WTC11 (cell line): ENCODE results near the gene FGF23.

ENCODE experiments used
- CTCF ChIP-seq: fragments of 200-600 bp; IDR thresholded peaks from 2 replicates; pipeline ENCODE4 v1.8.0; 2022; ENCODE audit warnings: antibody characterized with exemption
- ELF4 ChIP-seq: sonication (generic); formaldehyde crosslinking; IDR thresholded peaks from 2 replicates; pipeline ENCODE4 v1.8.1; 2022; ENCODE audit warnings: low read depth, mild to moderate bottlenecking, moderate library complexity, missing genetic modification reagents
- KAT7 ChIP-seq: sonication (generic); formaldehyde crosslinking; IDR thresholded peaks from 2 replicates; pipeline ENCODE4 v1.8.1; 2023; ENCODE audit warnings: missing genetic modification reagents, mild to moderate bottlenecking, borderline replicate concordance
- RORB ChIP-seq: fragments of 250-450 bp; sonication (Bioruptor Pico); IDR thresholded peaks from 2 replicates; pipeline ENCODE4 v1.9.0; 2021; ENCODE audit warnings: mild to moderate bottlenecking
- SP1 ChIP-seq: sonication (generic); formaldehyde crosslinking; conservative IDR thresholded peaks from 2 replicates; pipeline ENCODE4 v1.8.1; 2022; ENCODE audit warnings: missing genetic modification reagents
- ZNF232 ChIP-seq: sonication (generic); formaldehyde crosslinking; IDR thresholded peaks from 2 replicates; pipeline ENCODE4 v1.8.0; 2022; ENCODE audit warnings: mild to moderate bottlenecking, missing genetic modification reagents
- ZNF281 ChIP-seq: sonication (generic); formaldehyde crosslinking; IDR thresholded peaks from 2 replicates; pipeline ENCODE4 v1.8.0; 2023; ENCODE audit warnings: mild to moderate bottlenecking, missing genetic modification reagents
- ZNF423 ChIP-seq: fragments of 250-450 bp; sonication (Bioruptor Pico); IDR thresholded peaks from 2 replicates; pipeline ENCODE4 v2.1.2; 2022; ENCODE audit warnings: mild to moderate bottlenecking, moderate library complexity

GRCh38 chr12:4420138-4420670 is 40.7 kb upstream of the FGF23 start:
- TF ChIP-seq CTCF (no peak), ELF4 (CRISPR knock-in tag) (no peak), KAT7 (CRISPR knock-in tag) (no peak), ZNF423 (CRISPR knock-in tag) (no peak), RORB (no peak), ZNF232 (CRISPR knock-in tag) (no peak), ZNF281 (CRISPR knock-in tag) (no peak), SP1 (CRISPR knock-in tag) (no peak)
